ENCODE measurements around the gene FCHSD2.

DNA sequence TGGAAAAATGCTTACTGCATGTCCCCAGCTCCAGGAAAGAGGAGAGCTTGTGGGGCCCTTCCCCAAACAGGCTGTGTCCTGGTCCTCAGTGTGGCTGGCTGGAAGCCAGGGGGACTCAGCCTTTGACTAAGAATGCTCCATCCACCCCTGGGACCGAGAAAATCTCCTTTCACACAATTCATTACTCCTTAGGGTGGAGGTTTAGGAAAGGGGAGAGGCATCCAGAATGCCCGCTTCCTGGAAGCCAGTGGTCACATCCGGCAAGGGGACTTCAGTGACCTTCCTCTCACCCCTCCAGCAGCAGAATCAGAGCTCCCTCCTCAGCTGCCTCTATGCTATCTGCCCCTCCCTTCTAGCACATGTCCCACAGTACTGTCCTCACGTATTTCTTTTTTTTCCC is 306.0 kb downstream of the FCHSD2 start:
- TF ChIP-seq, protein P1, sequence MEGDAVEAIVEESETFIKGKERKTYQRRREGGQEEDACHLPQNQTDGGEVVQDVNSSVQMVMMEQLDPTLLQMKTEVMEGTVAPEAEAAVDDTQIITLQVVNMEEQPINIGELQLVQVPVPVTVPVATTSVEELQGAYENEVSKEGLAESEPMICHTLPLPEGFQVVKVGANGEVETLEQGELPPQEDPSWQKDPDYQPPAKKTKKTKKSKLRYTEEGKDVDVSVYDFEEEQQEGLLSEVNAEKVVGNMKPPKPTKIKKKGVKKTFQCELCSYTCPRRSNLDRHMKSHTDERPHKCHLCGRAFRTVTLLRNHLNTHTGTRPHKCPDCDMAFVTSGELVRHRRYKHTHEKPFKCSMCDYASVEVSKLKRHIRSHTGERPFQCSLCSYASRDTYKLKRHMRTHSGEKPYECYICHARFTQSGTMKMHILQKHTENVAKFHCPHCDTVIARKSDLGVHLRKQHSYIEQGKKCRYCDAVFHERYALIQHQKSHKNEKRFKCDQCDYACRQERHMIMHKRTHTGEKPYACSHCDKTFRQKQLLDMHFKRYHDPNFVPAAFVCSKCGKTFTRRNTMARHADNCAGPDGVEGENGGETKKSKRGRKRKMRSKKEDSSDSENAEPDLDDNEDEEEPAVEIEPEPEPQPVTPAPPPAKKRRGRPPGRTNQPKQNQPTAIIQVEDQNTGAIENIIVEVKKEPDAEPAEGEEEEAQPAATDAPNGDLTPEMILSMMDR (IDR thresholded peaks at IDR 0.05): no peak
- no peak for TF ChIP-seq POLR2AphosphoS5 (IDR thresholded peaks at IDR 0.05)

All from suprapubic skin (tissue), 3 donors.